ENCODE data around the gene USP9Y. TPM values are rescaled to one million over a fixed set of nuclear protein-coding genes. Genes with fewer than 3 reads are reported as not detected.

The USP9Y gene
- total RNA-seq, 2 experiments from 2014 or later = 32.1 to 37.1 TPM

DNA sequence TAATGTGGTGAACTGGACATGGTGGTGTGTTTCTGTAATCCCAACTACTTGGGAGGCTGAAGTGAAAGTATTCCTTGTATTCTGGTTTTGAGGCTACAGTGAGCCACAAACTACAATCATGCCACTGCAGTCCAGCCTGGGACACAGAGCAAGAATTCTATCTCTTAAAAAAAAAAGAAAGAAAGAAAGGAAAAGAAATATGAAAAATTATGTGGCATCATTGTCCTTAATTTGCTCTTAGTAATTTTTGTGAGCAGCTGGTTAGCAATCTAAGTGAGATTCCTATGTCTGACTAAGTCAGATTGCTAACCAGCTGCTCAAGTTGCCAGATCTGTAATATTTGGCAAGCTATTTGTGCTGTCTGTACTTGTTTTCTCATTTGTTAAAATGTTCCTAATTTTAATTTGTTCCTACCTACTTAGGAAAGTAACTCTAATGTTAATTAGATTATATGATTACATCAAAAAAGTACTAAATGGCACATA is 154.8 kb downstream of the USP9Y start:
- H3K27me3 ChIP-seq (ENCODE audit: control insufficient read depth in 1 of 2, insufficient read depth in 2 of 2, low read length in 2 of 2) = no peaks in the 10 kb centered on the region
- TF ChIP-seq, protein P1, sequence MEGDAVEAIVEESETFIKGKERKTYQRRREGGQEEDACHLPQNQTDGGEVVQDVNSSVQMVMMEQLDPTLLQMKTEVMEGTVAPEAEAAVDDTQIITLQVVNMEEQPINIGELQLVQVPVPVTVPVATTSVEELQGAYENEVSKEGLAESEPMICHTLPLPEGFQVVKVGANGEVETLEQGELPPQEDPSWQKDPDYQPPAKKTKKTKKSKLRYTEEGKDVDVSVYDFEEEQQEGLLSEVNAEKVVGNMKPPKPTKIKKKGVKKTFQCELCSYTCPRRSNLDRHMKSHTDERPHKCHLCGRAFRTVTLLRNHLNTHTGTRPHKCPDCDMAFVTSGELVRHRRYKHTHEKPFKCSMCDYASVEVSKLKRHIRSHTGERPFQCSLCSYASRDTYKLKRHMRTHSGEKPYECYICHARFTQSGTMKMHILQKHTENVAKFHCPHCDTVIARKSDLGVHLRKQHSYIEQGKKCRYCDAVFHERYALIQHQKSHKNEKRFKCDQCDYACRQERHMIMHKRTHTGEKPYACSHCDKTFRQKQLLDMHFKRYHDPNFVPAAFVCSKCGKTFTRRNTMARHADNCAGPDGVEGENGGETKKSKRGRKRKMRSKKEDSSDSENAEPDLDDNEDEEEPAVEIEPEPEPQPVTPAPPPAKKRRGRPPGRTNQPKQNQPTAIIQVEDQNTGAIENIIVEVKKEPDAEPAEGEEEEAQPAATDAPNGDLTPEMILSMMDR (IDR thresholded peaks at IDR 0.05) = no peak
- no peaks in the 10 kb centered on the region for H3K4me1 Mint-ChIP-seq (ENCODE audit: low read depth)
- DNase-seq (no peak), ATAC-seq (ENCODE audit: poor library complexity) (no peak)
- no peaks in the 10 kb centered on the region for H3K4me1 ChIP-seq (ENCODE audit: insufficient read depth, low read length)
- H3K36me3 ChIP-seq (ENCODE audit: insufficient read depth, low read length) = peaks cover 40% of the 10 kb centered on the region
- H3K9me3 Mint-ChIP-seq = no peaks in the 10 kb centered on the region
- ChIA-PET CTCF (no interaction called here), POLR2A (interaction anchor here (1.6 kb wide), 1 partner anchor 51 kb away, joined by 3 read pairs; no protein-coding TSS in a partner anchor)
- no peak overlapping the region for H3K4me3 ChIP-seq (ENCODE audit: low read length)
- no peak overlapping the region for H3K4me3 Mint-ChIP-seq
- intact Hi-C loops (cut with DNase I, micrococcal nuclease) = no loop called here
- H3K27me3 Mint-ChIP-seq = no peaks in the 10 kb centered on the region
- H3K9me3 ChIP-seq (ENCODE audit: control insufficient read depth in 1 of 2, insufficient read depth in 1 of 2, low read length in 2 of 2) = no peaks in the 10 kb centered on the region
- no peak overlapping the region for H3K27ac ChIP-seq (ENCODE audit: low read depth in 1 of 2, low read length in 2 of 2)
- H3K27ac Mint-ChIP-seq = no peak overlapping the region
- peaks cover 57% of the 10 kb centered on the region for H3K36me3 Mint-ChIP-seq (ENCODE audit: low read depth)

- Mint-ChIP-seq H3K4me1 (ENCODE audit: low read depth) (no peaks in the 10 kb centered on the region), H3K27ac (no peak overlapping the region), H3K36me3 (ENCODE audit: low read depth) (no peaks in the 10 kb centered on the region), H3K4me3 (no peak overlapping the region), H3K9me3 (no peaks in the 10 kb centered on the region), H3K27me3 (no peaks in the 10 kb centered on the region)
- DNase-seq (no peak), ATAC-seq (ENCODE audit: poor library complexity) (no peak)
- no peaks in the 10 kb centered on the region for H3K9me3 ChIP-seq (ENCODE audit: control insufficient read depth in 1 of 2, insufficient read depth in 1 of 2, low read length in 2 of 2)
- intact Hi-C loops (cut with DNase I, micrococcal nuclease) = no loop called here
- no peaks in the 10 kb centered on the region for H3K27me3 ChIP-seq (ENCODE audit: control insufficient read depth in 1 of 2, insufficient read depth in 2 of 2, low read length in 2 of 2)
- H3K36me3 ChIP-seq (ENCODE audit: insufficient read depth, low read length) = no peaks in the 10 kb centered on the region
- H3K4me3 ChIP-seq (ENCODE audit: low read length) = no peak overlapping the region
- TF ChIP-seq, protein P1 (IDR thresholded peaks at IDR 0.05) = no peak
- H3K27ac ChIP-seq (ENCODE audit: low read depth in 1 of 2, low read length in 2 of 2) = no peak overlapping the region
- no peaks in the 10 kb centered on the region for H3K4me1 ChIP-seq (ENCODE audit: insufficient read depth, low read length)
- POLR2A ChIA-PET = no interaction called here
- CTCF ChIA-PET = no interaction called here
These were observed 166.9 kb downstream of the USP9Y start for GRCh38 chrY:12867960-12868359.

DNA sequence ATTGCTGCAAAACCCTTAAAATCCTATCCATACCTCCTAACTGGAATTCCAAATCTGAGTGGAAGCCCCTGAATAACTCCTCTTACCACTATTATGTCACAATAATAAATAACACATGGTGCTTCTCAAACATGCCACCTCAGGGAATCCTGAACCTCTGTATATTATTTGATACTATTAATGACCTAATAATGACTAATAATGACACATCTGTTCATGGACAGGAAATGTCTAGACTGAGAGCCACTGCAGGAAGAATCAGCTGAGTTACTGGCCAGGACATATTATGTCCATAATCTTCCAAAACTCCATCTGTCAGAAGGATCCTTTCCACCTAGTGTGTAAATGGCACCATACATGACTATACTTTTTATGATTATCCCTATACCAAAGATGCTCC is 195.9 kb downstream of the USP9Y start:
- POLR2A ChIA-PET = no interaction called here
- intact Hi-C loops (cut with DNase I, micrococcal nuclease) = no loop called here

More for the DNA sequence above, 195.9 kb downstream of the USP9Y start:
- CTCF ChIA-PET = no interaction called here
- DNase-seq (no peak), ATAC-seq (ENCODE audit: poor library complexity) (no peak)
- TF ChIP-seq, protein P1 (IDR thresholded peaks at IDR 0.05) = no peak
- no peak overlapping the region for H3K4me3 ChIP-seq (ENCODE audit: low read length)
- Mint-ChIP-seq H3K4me3 (no peak overlapping the region), H3K27me3 (peaks cover 9% of the 10 kb centered on the region), H3K36me3 (ENCODE audit: low read depth) (no peaks in the 10 kb centered on the region), H3K27ac (no peak overlapping the region), H3K9me3 (no peaks in the 10 kb centered on the region), H3K4me1 (ENCODE audit: low read depth) (no peaks in the 10 kb centered on the region)
- H3K27me3 ChIP-seq (ENCODE audit: control insufficient read depth in 1 of 2, insufficient read depth in 2 of 2, low read length in 2 of 2) = no peaks in the 10 kb centered on the region
- no peaks in the 10 kb centered on the region for H3K4me1 ChIP-seq (ENCODE audit: insufficient read depth, low read length)
- no peaks in the 10 kb centered on the region for H3K9me3 ChIP-seq (ENCODE audit: control insufficient read depth in 1 of 2, insufficient read depth in 1 of 2, low read length in 2 of 2)
- H3K36me3 ChIP-seq (ENCODE audit: insufficient read depth, low read length) = no peaks in the 10 kb centered on the region
- no peak overlapping the region for H3K27ac ChIP-seq (ENCODE audit: low read depth in 1 of 2, low read length in 2 of 2)

Data from CD4-positive, alpha-beta T cell (primary cell).